Ishikawa (cell line): ENCODE data around the gene EFCAB3.

Experiments used
- CEBPB ChIP-seq: IDR thresholded peaks from 2 replicates; pipeline ENCODE4 v1.6.1; 2012
- EP300 ChIP-seq: IDR thresholded peaks from 2 replicates; pipeline ENCODE4 v1.6.1; 2012; ENCODE audit warnings: borderline replicate concordance
- FOXM1 ChIP-seq: IDR thresholded peaks from 2 replicates; pipeline ENCODE4 v1.6.1; 2012; ENCODE audit warnings: low read depth, borderline replicate concordance
- TCF12 ChIP-seq: IDR thresholded peaks from 2 replicates; pipeline ENCODE4 v1.6.1; 2012; ENCODE audit warnings: low read depth
- TEAD4 ChIP-seq: IDR thresholded peaks from 2 replicates; pipeline ENCODE4 v1.6.1; 2012

DNA sequence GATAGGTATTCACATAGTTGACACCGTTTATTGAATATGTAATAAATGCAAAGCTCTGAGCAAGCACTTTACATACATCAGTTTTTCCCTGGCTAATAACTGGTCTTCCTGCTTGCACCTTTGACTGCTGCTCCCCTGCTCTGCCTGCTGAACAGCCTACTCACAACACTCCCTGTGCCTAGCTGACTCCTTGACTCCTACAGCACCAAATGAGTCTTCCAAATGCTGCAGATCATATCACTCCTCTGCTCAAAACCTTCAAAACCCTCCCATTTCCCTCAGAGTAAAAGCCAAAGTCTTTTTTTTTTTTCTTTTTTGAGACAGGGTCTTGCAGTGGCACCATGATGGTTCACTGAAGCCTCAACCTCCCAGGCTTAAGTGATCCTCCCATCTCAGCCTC, 18.5 kb downstream of the EFCAB3 start:
- TF ChIP-seq TEAD4 (no peak), TCF12 (no peak), FOXM1 (no peak), CEBPB (no peak), EP300 (no peak)
